Gastrocnemius medialis (tissue), 4 donors: ENCODE results near the gene ARSK. TPM values are rescaled to one million over a fixed set of nuclear protein-coding genes. Genes with fewer than 3 reads are reported as not detected.
A peak's percentile ranks its signal among the peaks of the same experiment; 100 is the strongest.

Source experiments
- ATAC-seq, 2 donors: fragments of 150-250 bp; one replicate each; pipeline ENCODE4 v1.9.1; 2016
- DNase-seq, 2 donors: peaks; one replicate each; pipeline ENCODE4 v3.0.0-alpha.2; 2019
- H3K27ac ChIP-seq, 4 donors: fragments of 200-600 bp; sonication (generic); 1 replicate in 1 of 4; 2 replicates in 3 of 4; pipeline ENCODE4 v1.5.1; 2016 to 2018; ENCODE audit warnings: mild to moderate bottlenecking in 2 of 4, moderate library complexity in 1 of 4
- H3K27me3 ChIP-seq, 3 donors: fragments of 200-600 bp; sonication (generic) in 2 of 3; 1 replicate in 1 of 3; 2 replicates in 2 of 3; pipeline versions ENCODE4 v1.5.1 to v1.6.0; 2016 to 2019; ENCODE audit warnings: mild to moderate bottlenecking in 1 of 3, moderate library complexity in 1 of 3
- H3K36me3 ChIP-seq, 2 donors: fragments of 200-600 bp; sonication (generic) in 1 of 2; one replicate each; pipeline ENCODE4 v1.5.1; 2017 to 2018
- H3K4me1 ChIP-seq, 2 donors: fragments of 200-600 bp; sonication (generic) in 1 of 2; one replicate each; pipeline ENCODE4 v1.5.1; 2016 to 2017; ENCODE audit warnings: mild to moderate bottlenecking in 2 of 2
- H3K4me3 ChIP-seq, 4 donors: fragments of 200-600 bp; sonication (generic) in 3 of 4; 1 replicate in 1 of 4; 2 replicates in 3 of 4; pipeline ENCODE4 v1.5.1; 2016 to 2019; ENCODE audit warnings: mild to moderate bottlenecking in 2 of 4
- H3K9me3 ChIP-seq, 3 donors: fragments of 200-600 bp; sonication (generic) in 2 of 3; 1 replicate in 1 of 3; 2 replicates in 2 of 3; pipeline ENCODE4 v1.5.1; 2016 to 2019
- POLR2A ChIP-seq, 2 donors: fragments of 450-650 bp; IDR thresholded peaks; one replicate each; pipeline ENCODE4 v1.6.1; 2017; ENCODE audit warnings: antibody characterized with exemption in 2 of 2, mild to moderate bottlenecking in 2 of 2, moderate library complexity in 2 of 2
- in situ Hi-C, 4 donors: fragments of 200-750 bp; cut with MboI; loops; one replicate each; pipeline versions ENCODE4 v1.15.0 to v1.8.0; 2017; ENCODE audit warnings: low sequenced_read_pairs in 4 of 4
- intact Hi-C: fragments of 100-400 bp; cut with DNase I; formaldehyde crosslinking; loops from one replicate; pipeline ENCODE4 v1.15.1; 2023; ENCODE audit warnings: low total_unique reads
- total RNA-seq, 4 donors: library from RNA; depleted of rRNA; stranded (reverse); fragments of >200 nt; gene quantifications; one replicate each; pipeline versions ENCODE4 v1.1.0 to v1.2.3, GENCODE V29; 2016
- TF ChIP-seq, protein P1 (sequence below), 5 experiments: fragments of 450-650 bp in 3 of 5; fragments of 200-600 bp in 2 of 5; sonication (generic) in 2 of 5; IDR thresholded peaks in 4 of 5; conservative IDR thresholded peaks in 1 of 5; 1 replicate in 4 of 5; 2 replicates in 1 of 5; pipeline ENCODE4 v1.5.1; 2016 to 2019; ENCODE audit warnings: antibody characterized with exemption in 5 of 5, mild to moderate bottlenecking in 3 of 5, moderate library complexity in 3 of 5

ARSK gene
- total RNA-seq, 4 donors from 2014 or later = 2.3 to 4.3 (median 2.8) TPM

DNA sequence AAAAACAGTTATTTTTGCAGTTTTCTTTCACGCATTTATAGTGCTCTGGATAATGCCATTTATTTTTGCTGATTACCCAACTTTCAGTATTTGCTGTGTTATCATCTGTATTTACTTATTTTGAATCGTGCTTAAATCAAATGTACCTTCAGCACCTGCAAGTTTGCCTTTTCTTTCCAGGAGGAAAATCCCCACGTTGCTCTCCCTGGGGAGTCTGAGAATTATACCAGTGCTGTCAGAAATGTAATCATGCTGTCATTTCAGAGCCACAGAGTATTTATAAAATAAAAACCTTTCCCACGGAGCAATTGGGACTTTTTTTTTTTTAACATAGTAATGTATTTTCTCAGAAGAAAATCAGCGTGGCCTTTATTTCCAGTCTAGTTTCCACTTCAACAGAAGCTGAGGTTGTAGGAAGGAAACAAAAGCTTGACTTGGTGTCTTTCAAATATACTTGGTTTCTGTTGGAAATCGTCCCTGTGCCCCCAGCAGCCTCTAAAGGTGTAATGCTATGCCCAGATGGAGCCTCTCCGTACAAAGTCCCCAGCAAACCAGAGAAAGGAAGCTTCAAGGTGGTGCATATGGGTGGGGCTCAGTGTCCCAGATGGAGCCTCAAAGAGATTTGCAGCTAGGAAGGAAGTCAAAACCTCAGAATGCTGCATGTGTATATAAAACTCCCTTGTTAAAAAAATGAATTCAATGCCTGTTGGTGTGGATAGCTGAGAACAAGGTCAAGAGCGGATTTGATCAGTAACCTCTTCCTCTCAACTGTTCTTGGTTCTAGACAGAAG, 67.1 kb downstream of the ARSK start:
- no peak for ATAC-seq
- peaks cover 6 to 16% of the 10 kb centered on the region in 2 donors for H3K4me1 ChIP-seq
- no peaks in the 10 kb centered on the region for H3K36me3 ChIP-seq
- no peak overlapping the region for H3K27ac ChIP-seq
- no peaks in the 10 kb centered on the region for H3K9me3 ChIP-seq
- H3K4me3 ChIP-seq = peak overlapping the region in 3 of 4 donors; percentile 58 to 73 (median 60)
- intact Hi-C loops (loop anchor here (2.0 kb wide), 1 partner anchor 67 kb away; the partner anchor contains the start of genes ARSK and SKIC3), in situ Hi-C loops (no loop called here)
- no peak for DNase-seq
- TF ChIP-seq, protein P1, sequence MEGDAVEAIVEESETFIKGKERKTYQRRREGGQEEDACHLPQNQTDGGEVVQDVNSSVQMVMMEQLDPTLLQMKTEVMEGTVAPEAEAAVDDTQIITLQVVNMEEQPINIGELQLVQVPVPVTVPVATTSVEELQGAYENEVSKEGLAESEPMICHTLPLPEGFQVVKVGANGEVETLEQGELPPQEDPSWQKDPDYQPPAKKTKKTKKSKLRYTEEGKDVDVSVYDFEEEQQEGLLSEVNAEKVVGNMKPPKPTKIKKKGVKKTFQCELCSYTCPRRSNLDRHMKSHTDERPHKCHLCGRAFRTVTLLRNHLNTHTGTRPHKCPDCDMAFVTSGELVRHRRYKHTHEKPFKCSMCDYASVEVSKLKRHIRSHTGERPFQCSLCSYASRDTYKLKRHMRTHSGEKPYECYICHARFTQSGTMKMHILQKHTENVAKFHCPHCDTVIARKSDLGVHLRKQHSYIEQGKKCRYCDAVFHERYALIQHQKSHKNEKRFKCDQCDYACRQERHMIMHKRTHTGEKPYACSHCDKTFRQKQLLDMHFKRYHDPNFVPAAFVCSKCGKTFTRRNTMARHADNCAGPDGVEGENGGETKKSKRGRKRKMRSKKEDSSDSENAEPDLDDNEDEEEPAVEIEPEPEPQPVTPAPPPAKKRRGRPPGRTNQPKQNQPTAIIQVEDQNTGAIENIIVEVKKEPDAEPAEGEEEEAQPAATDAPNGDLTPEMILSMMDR (IDR thresholded peaks at IDR 0.05 in 4 of 5, conservative IDR thresholded peaks at IDR 0.05 in 1 of 5) = no peak
- no peak for TF ChIP-seq POLR2A (IDR thresholded peaks at IDR 0.05)
- H3K27me3 ChIP-seq = no peaks in the 10 kb centered on the region

- ATAC-seq (no peak), DNase-seq (no peak)
- H3K4me3 ChIP-seq = no peak overlapping the region
- H3K27me3 ChIP-seq = no peaks in the 10 kb centered on the region
- intact Hi-C loops = no loop called here
- in situ Hi-C loops = no loop called here
- no peaks in the 10 kb centered on the region for H3K36me3 ChIP-seq
- peaks cover 6 to 16% of the 10 kb centered on the region in 2 donors for H3K4me1 ChIP-seq
- TF ChIP-seq, protein P1 (IDR thresholded peaks at IDR 0.05 in 4 of 5, conservative IDR thresholded peaks at IDR 0.05 in 1 of 5) = no peak
- no peak for TF ChIP-seq POLR2A (IDR thresholded peaks at IDR 0.05)
- H3K27ac ChIP-seq = no peak overlapping the region
- no peaks in the 10 kb centered on the region for H3K9me3 ChIP-seq
Measured at GRCh38 chr5:95623706-95624105, 68.8 kb downstream of the ARSK start.

GRCh38 chr5:95624368-95624767, 69.5 kb downstream of the ARSK start:
- no peaks in the 10 kb centered on the region for H3K9me3 ChIP-seq
- in situ Hi-C loops (no loop called here), intact Hi-C loops (no loop called here)
- H3K4me1 ChIP-seq = peaks cover 5 to 16% of the 10 kb centered on the region in 2 donors
- H3K27ac ChIP-seq = no peak overlapping the region
- H3K27me3 ChIP-seq = no peaks in the 10 kb centered on the region
- no peak overlapping the region for H3K4me3 ChIP-seq
- H3K36me3 ChIP-seq = no peaks in the 10 kb centered on the region
- ATAC-seq (no peak), DNase-seq (no peak)
- TF ChIP-seq POLR2A (IDR thresholded peaks at IDR 0.05) = no peak
- TF ChIP-seq, protein P1 (IDR thresholded peaks at IDR 0.05 in 4 of 5, conservative IDR thresholded peaks at IDR 0.05 in 1 of 5) = no peak

- intact Hi-C loops = no loop called here
- Histone ChIP-seq H3K9me3 (no peaks in the 10 kb centered on the region), H3K36me3 (no peaks in the 10 kb centered on the region), H3K27me3 (no peaks in the 10 kb centered on the region), H3K4me1 (no peaks in the 10 kb centered on the region), H3K27ac (no peak overlapping the region), H3K4me3 (no peak overlapping the region)
- no peak for TF ChIP-seq POLR2A (IDR thresholded peaks at IDR 0.05)
- TF ChIP-seq, protein P1 (IDR thresholded peaks at IDR 0.05 in 4 of 5, conservative IDR thresholded peaks at IDR 0.05 in 1 of 5) = no peak
- DNase-seq = no peak
- ATAC-seq = no peak
- in situ Hi-C loops = loop anchor here in 3 of 4 donors (25.0 kb wide), 2 partner anchors 336 to 711 kb away; partner anchors contain the start of gene ELL2 (in 2 of the 3)
Measured at GRCh38 chr5:95626701-95627100, 71.8 kb downstream of the ARSK start.
